ENCODE results near the gene UNC5B. TPM values are rescaled to one million over a fixed set of nuclear protein-coding genes. Genes with fewer than 3 reads are reported as not detected.

The UNC5B gene
- total RNA-seq, 1 experiment from 2014 or later, result 22.0 TPM

- TF ChIP-seq, protein P1, sequence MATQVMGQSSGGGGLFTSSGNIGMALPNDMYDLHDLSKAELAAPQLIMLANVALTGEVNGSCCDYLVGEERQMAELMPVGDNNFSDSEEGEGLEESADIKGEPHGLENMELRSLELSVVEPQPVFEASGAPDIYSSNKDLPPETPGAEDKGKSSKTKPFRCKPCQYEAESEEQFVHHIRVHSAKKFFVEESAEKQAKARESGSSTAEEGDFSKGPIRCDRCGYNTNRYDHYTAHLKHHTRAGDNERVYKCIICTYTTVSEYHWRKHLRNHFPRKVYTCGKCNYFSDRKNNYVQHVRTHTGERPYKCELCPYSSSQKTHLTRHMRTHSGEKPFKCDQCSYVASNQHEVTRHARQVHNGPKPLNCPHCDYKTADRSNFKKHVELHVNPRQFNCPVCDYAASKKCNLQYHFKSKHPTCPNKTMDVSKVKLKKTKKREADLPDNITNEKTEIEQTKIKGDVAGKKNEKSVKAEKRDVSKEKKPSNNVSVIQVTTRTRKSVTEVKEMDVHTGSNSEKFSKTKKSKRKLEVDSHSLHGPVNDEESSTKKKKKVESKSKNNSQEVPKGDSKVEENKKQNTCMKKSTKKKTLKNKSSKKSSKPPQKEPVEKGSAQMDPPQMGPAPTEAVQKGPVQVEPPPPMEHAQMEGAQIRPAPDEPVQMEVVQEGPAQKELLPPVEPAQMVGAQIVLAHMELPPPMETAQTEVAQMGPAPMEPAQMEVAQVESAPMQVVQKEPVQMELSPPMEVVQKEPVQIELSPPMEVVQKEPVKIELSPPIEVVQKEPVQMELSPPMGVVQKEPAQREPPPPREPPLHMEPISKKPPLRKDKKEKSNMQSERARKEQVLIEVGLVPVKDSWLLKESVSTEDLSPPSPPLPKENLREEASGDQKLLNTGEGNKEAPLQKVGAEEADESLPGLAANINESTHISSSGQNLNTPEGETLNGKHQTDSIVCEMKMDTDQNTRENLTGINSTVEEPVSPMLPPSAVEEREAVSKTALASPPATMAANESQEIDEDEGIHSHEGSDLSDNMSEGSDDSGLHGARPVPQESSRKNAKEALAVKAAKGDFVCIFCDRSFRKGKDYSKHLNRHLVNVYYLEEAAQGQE (IDR thresholded peaks at IDR 0.05; ENCODE audit: low read depth), result no peak
- TF ChIP-seq EGR1 (IDR thresholded peaks at IDR 0.05; ENCODE audit: low read depth) (no peak), ELF1 (IDR thresholded peaks at IDR 0.05; ENCODE audit: borderline replicate concordance, low read depth) (no peak), ZFX (IDR thresholded peaks at IDR 0.05) (no peak), EZH2 (IDR thresholded peaks at IDR 0.05) (no peak), FOSL1 (IDR thresholded peaks at IDR 0.05; ENCODE audit: low read depth) (no peak), YY1 (IDR thresholded peaks at IDR 0.05; ENCODE audit: extremely low read depth, insufficient replicate concordance, low read depth, low read length) (no peak), CTCF (IDR thresholded peaks at IDR 0.05 in 2 of 3, conservative IDR thresholded peaks at IDR 0.05 in 1 of 3; ENCODE audit: borderline replicate concordance in 1 of 3, insufficient read depth in 1 of 3, low read depth in 2 of 3, low read length in 2 of 3) (no peak)
Observed at GRCh38 chr10:71255550-71255807, 43.1 kb downstream of the UNC5B start (continued).

All from HCT116 (cell line).